Suprapubic skin (tissue), 4 donors: ENCODE results near the gene TMEM267. TPM values are rescaled to one million over a fixed set of nuclear protein-coding genes. Genes with fewer than 3 reads are reported as not detected.

Source experiments
- DNase-seq, 2 donors: peaks; one replicate each; pipeline ENCODE4 v3.0.0-alpha.2; 2019; ENCODE audit warnings: low spot score in 2 of 2
- H3K27ac ChIP-seq: fragments of 200-600 bp; sonication (generic); one replicate; pipeline ENCODE4 v1.5.1; 2019
- H3K27me3 ChIP-seq: fragments of 200-600 bp; sonication (generic); one replicate; pipeline ENCODE4 v1.5.1; 2019
- H3K36me3 ChIP-seq: fragments of 200-600 bp; sonication (generic); one replicate; pipeline ENCODE4 v1.5.1; 2019
- H3K4me1 ChIP-seq: fragments of 200-600 bp; sonication (generic); one replicate; pipeline ENCODE4 v1.5.1; 2019
- H3K4me3 ChIP-seq: fragments of 200-600 bp; sonication (generic); one replicate; pipeline ENCODE4 v1.5.1; 2019; ENCODE audit warnings: mild to moderate bottlenecking
- H3K9me3 ChIP-seq: fragments of 200-600 bp; sonication (generic); one replicate; pipeline ENCODE4 v1.5.1; 2019
- EP300 ChIP-seq: sonication (generic); formaldehyde crosslinking; IDR thresholded peaks from one replicate; pipeline ENCODE4 v1.6.1; 2017; ENCODE audit warnings: antibody characterized with exemption
- POLR2A ChIP-seq, 2 donors: fragments of 450-650 bp; IDR thresholded peaks; one replicate each; pipeline ENCODE4 v1.6.1; 2017; ENCODE audit warnings: antibody characterized with exemption in 2 of 2, mild to moderate bottlenecking in 2 of 2, moderate library complexity in 2 of 2
- POLR2AphosphoS5 ChIP-seq, 3 donors: sonication (generic); formaldehyde crosslinking; IDR thresholded peaks; one replicate each; pipeline ENCODE4 v1.6.1; 2017; ENCODE audit warnings: antibody characterized with exemption in 3 of 3
- WGBS: methylation state at CpG from one replicate; pipeline ENCODE4 v1.1.5; 2018; 5-methylcytosine and 5-hydroxymethylcytosine counted together
- total RNA-seq, 4 donors: library from RNA; depleted of rRNA; stranded (reverse); fragments of >200 nt; gene quantifications; one replicate each; pipeline ENCODE4 v1.1.0, GENCODE V29; 2016
- TF ChIP-seq, protein P1 (sequence below), 2 donors: fragments of 200-600 bp in 1 of 2; fragments of 450-650 bp in 1 of 2; sonication (generic) in 1 of 2; IDR thresholded peaks; one replicate each; pipeline ENCODE4 v1.5.1; 2016 to 2019; ENCODE audit warnings: antibody characterized with exemption in 2 of 2, mild to moderate bottlenecking in 1 of 2, moderate library complexity in 1 of 2

TMEM267 gene
- total RNA-seq, 4 donors from 2014 or later = 4.8 to 13.4 (median 10.6) TPM

DNA sequence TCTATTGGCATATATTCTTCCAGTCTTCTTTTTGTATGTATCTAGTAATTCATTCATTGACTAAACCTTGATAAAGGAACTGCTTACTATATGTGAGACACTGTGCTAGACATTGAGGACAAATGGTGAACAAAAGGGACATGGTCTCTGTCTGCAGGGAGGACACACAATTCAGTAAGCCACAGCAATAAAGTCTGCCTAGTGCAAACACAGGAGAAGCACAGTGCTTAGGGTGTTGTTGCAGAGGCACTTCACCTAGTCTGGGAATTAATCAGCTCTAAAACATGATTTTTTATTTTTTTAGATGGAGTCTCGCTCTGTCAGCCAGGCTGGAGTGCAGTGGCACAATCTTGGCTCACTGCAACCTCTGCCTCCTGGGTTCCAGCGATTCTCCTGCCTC is 65.1 kb downstream of the TMEM267 start:
- TF ChIP-seq, protein P1, sequence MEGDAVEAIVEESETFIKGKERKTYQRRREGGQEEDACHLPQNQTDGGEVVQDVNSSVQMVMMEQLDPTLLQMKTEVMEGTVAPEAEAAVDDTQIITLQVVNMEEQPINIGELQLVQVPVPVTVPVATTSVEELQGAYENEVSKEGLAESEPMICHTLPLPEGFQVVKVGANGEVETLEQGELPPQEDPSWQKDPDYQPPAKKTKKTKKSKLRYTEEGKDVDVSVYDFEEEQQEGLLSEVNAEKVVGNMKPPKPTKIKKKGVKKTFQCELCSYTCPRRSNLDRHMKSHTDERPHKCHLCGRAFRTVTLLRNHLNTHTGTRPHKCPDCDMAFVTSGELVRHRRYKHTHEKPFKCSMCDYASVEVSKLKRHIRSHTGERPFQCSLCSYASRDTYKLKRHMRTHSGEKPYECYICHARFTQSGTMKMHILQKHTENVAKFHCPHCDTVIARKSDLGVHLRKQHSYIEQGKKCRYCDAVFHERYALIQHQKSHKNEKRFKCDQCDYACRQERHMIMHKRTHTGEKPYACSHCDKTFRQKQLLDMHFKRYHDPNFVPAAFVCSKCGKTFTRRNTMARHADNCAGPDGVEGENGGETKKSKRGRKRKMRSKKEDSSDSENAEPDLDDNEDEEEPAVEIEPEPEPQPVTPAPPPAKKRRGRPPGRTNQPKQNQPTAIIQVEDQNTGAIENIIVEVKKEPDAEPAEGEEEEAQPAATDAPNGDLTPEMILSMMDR (IDR thresholded peaks at IDR 0.05) = no peak
- TF ChIP-seq POLR2AphosphoS5 (IDR thresholded peaks at IDR 0.05) = no peak
- TF ChIP-seq EP300 = no peak
- TF ChIP-seq POLR2A (IDR thresholded peaks at IDR 0.05) = no peak
- H3K4me1 ChIP-seq = peaks cover 3% of the 10 kb centered on the region
- 89% methylated on average over 2 of the region's 2 CpGs for WGBS
- no peaks in the 10 kb centered on the region for H3K36me3 ChIP-seq
- no peaks in the 10 kb centered on the region for H3K27me3 ChIP-seq
- no peaks in the 10 kb centered on the region for H3K9me3 ChIP-seq
- H3K4me3 ChIP-seq = no peak overlapping the region
- DNase-seq = no peak
- no peak overlapping the region for H3K27ac ChIP-seq

- Histone ChIP-seq H3K27me3 (no peaks in the 10 kb centered on the region), H3K4me1 (peaks cover 6% of the 10 kb centered on the region), H3K36me3 (no peaks in the 10 kb centered on the region), H3K4me3 (no peak overlapping the region), H3K9me3 (no peaks in the 10 kb centered on the region), H3K27ac (no peak overlapping the region)
- TF ChIP-seq, protein P1 (IDR thresholded peaks at IDR 0.05) = no peak
- TF ChIP-seq POLR2A (IDR thresholded peaks at IDR 0.05) (no peak), POLR2AphosphoS5 (IDR thresholded peaks at IDR 0.05) (no peak), EP300 (no peak)
- 42% methylated on average over 3 of the region's 3 CpGs for WGBS
- no peak for DNase-seq
Measured at GRCh38 chr5:43416803-43417394, 66.8 kb downstream of the TMEM267 start.

- no peak for DNase-seq
- H3K4me3 ChIP-seq = no peak overlapping the region
- TF ChIP-seq EP300 (no peak), POLR2A (IDR thresholded peaks at IDR 0.05) (no peak), POLR2AphosphoS5 (IDR thresholded peaks at IDR 0.05) (no peak)
- TF ChIP-seq, protein P1 (IDR thresholded peaks at IDR 0.05) = no peak
- 75% methylated on average over 3 of the region's 3 CpGs for WGBS
- no peaks in the 10 kb centered on the region for H3K36me3 ChIP-seq
- no peak overlapping the region for H3K27ac ChIP-seq
- peaks cover 7% of the 10 kb centered on the region for H3K4me1 ChIP-seq
- H3K27me3 ChIP-seq = no peaks in the 10 kb centered on the region
- no peaks in the 10 kb centered on the region for H3K9me3 ChIP-seq
Measured at GRCh38 chr5:43415935-43416802, 67.5 kb downstream of the TMEM267 start.

DNA sequence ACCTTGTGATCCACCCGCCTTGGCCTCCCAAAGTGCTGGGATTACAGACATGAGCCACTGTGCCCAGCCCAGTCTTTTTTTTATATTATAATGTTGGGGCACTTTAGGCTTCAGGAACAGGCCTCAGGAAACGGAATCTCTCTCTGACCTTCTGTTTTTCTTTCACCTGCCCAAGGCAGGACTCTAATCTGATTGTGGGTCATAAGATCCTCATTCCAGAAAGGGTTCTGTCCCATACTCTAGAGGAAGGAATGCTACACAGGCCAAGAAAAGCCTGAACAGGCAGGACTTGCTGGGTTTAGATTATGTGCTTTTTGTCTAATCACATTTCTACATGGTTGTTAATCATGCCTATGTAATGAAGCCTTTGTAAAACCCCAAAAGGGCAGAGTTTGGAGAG is 69.7 kb downstream of the TMEM267 start:
- Histone ChIP-seq H3K27me3 (no peaks in the 10 kb centered on the region), H3K9me3 (no peaks in the 10 kb centered on the region), H3K27ac (no peak overlapping the region), H3K4me1 (peaks cover 16% of the 10 kb centered on the region), H3K36me3 (no peaks in the 10 kb centered on the region), H3K4me3 (no peak overlapping the region)
- no peak for DNase-seq
- TF ChIP-seq POLR2AphosphoS5 (IDR thresholded peaks at IDR 0.05) (no peak), EP300 (no peak), POLR2A (IDR thresholded peaks at IDR 0.05) (no peak)
- TF ChIP-seq, protein P1 (IDR thresholded peaks at IDR 0.05) = no peak
- 96% methylated on average over 2 of the region's 2 CpGs for WGBS

DNA sequence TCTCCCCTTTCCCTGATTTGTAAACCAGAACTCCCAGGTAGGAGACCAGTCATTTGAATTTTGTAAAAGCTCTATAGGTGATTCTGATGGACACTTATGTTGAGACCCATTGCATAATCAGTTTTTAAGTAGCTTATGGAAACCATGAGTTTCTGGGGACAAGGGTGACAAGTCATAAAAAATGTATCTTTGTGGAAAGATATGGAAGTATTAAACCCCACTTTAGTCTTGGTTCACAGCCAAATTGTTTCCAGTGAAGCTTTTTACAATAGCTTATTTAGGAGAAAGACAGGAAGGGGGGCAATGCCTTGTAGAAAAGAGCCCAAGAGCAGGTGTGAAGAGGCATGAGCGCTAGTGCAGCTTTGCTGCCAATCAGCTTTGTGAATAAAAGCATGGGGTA is 71.0 kb downstream of the TMEM267 start:
- H3K9me3 ChIP-seq = no peaks in the 10 kb centered on the region
- peaks cover 16% of the 10 kb centered on the region for H3K4me1 ChIP-seq
- H3K27me3 ChIP-seq = no peaks in the 10 kb centered on the region
- WGBS = 95% methylated on average over 1 of the region's 1 CpG
- TF ChIP-seq POLR2A (IDR thresholded peaks at IDR 0.05) (no peak), POLR2AphosphoS5 (IDR thresholded peaks at IDR 0.05) (no peak), EP300 (no peak)
- TF ChIP-seq, protein P1 (IDR thresholded peaks at IDR 0.05) = no peak
- no peak overlapping the region for H3K27ac ChIP-seq
- H3K4me3 ChIP-seq = no peak overlapping the region
- H3K36me3 ChIP-seq = no peaks in the 10 kb centered on the region
- no peak for DNase-seq
